ENCODE data around the gene HTRA3. TPM values are rescaled to one million over a fixed set of nuclear protein-coding genes. Genes with fewer than 3 reads are reported as not detected.
A peak's percentile ranks its signal among the peaks of the same experiment; 100 is the strongest.

Gene HTRA3
- polyA plus RNA-seq, 3 donors: 8.4 to 15.4 (median 9.6) TPM

GRCh38 chr4:8308144-8308543 is 38.6 kb downstream of the HTRA3 start:
- DNase-seq: no peak

- DNase-seq: no peak
These were observed 39.6 kb downstream of the HTRA3 start for GRCh38 chr4:8308856-8309771.

- no peak for DNase-seq
These were observed 40.8 kb downstream of the HTRA3 start for GRCh38 chr4:8310306-8310705.

GRCh38 chr4:8311101-8312068 is 41.8 kb downstream of the HTRA3 start:
- no peak for DNase-seq

GRCh38 chr4:8312069-8312445 is 42.5 kb downstream of the HTRA3 start:
- DNase-seq: no peak

- no peak for DNase-seq
These were observed 43.4 kb downstream of the HTRA3 start for GRCh38 chr4:8312976-8313375.

GRCh38 chr4:8314691-8315255 is 45.2 kb downstream of the HTRA3 start:
- no peak for DNase-seq

GRCh38 chr4:8315435-8316250 is 46.1 kb downstream of the HTRA3 start:
- DNase-seq: peak; percentile 93

- no peak for DNase-seq
These were observed 46.8 kb downstream of the HTRA3 start for GRCh38 chr4:8316251-8316771.

- DNase-seq: no peak
These were observed 47.4 kb downstream of the HTRA3 start for GRCh38 chr4:8316911-8317351.

- no peak for DNase-seq
These were observed 47.9 kb downstream of the HTRA3 start for GRCh38 chr4:8317474-8317873.

- DNase-seq: no peak
These were observed 49.0 kb downstream of the HTRA3 start for GRCh38 chr4:8318509-8318908.

GRCh38 chr4:8319061-8319460 is 49.5 kb downstream of the HTRA3 start:
- DNase-seq: no peak

- DNase-seq: no peak
These were observed 50.3 kb downstream of the HTRA3 start for GRCh38 chr4:8319731-8320385.

- DNase-seq: no peak
These were observed 50.8 kb downstream of the HTRA3 start for GRCh38 chr4:8320386-8320750.

- no peak for DNase-seq
These were observed 51.7 kb downstream of the HTRA3 start for GRCh38 chr4:8321220-8321619.

GRCh38 chr4:8321771-8322170 is 52.2 kb downstream of the HTRA3 start:
- no peak for DNase-seq

- DNase-seq: no peak
These were observed 53.5 kb downstream of the HTRA3 start for GRCh38 chr4:8322794-8323704.

- no peak for DNase-seq
These were observed 54.5 kb downstream of the HTRA3 start for GRCh38 chr4:8323947-8324555.

Data from renal pelvis (tissue), 4 donors.